CD4-positive, CD25-positive, alpha-beta regulatory T cell (primary cell): Measurements from ENCODE around the gene PLEKHA8. TPM values are rescaled to one million over a fixed set of nuclear protein-coding genes. Genes with fewer than 3 reads are reported as not detected.

ENCODE experiments used
- ATAC-seq, 2 donors: fragments of 150-1000 bp; cut with Tn5 transposase; one replicate each; pipeline ENCODE4 v1.10.0; 2021; ENCODE audit warnings: low read depth in 2 of 2, moderate number of reproducible peaks in 2 of 2, moderate library complexity in 1 of 2
- DNase-seq, 3 donors: peaks; one replicate each; pipeline versions ENCODE4 v3.0.0 to v3.0.0-alpha.2; 2012 to 2022; ENCODE audit warnings: mixed read lengths in 1 of 3
- H3K27ac ChIP-seq: one replicate; pipeline ENCODE4 v1.7.0; 2013; ENCODE audit warnings: mild to moderate bottlenecking, low read length; ENCODE audit not compliant: insufficient read depth, poor library complexity, severe bottlenecking
- H3K27me3 ChIP-seq: one replicate; pipeline ENCODE4 v1.7.0; 2013; ENCODE audit warnings: low read length; ENCODE audit not compliant: control insufficient read depth, insufficient read depth
- H3K36me3 ChIP-seq: one replicate; pipeline ENCODE4 v1.7.0; 2013; ENCODE audit warnings: mild to moderate bottlenecking, low read length, moderate library complexity; ENCODE audit not compliant: control insufficient read depth, insufficient read depth
- H3K4me1 ChIP-seq: 2 replicates; pipeline ENCODE4 v1.7.0; 2013; ENCODE audit warnings: mild to moderate bottlenecking, low read length; ENCODE audit not compliant: insufficient read depth, control insufficient read depth, poor library complexity, severe bottlenecking
- H3K4me3 ChIP-seq: one replicate; pipeline ENCODE4 v1.7.0; 2013; ENCODE audit warnings: low read depth, mild to moderate bottlenecking, low read length, moderate library complexity
- H3K9me3 ChIP-seq, 2 experiments: 1 replicate in 1 of 2; 2 replicates in 1 of 2; pipeline ENCODE4 v1.7.0; 2013; ENCODE audit warnings: low read length in 2 of 2, mild to moderate bottlenecking in 1 of 2, moderate library complexity in 1 of 2; ENCODE audit not compliant: control insufficient read depth in 2 of 2
- H3K27ac Mint-ChIP-seq, 3 donors: one replicate each; pipeline ENCODE4 v1.8.0; 2020 to 2022; ENCODE audit warnings: mild to moderate bottlenecking in 3 of 3, mixed read lengths in 3 of 3, moderate library complexity in 2 of 3
- H3K27me3 Mint-ChIP-seq: one replicate; pipeline ENCODE4 v1.8.0; 2022; ENCODE audit warnings: mild to moderate bottlenecking, mixed read lengths
- H3K36me3 Mint-ChIP-seq: one replicate; pipeline ENCODE4 v1.8.0; 2020; ENCODE audit warnings: mixed read lengths
- H3K4me1 Mint-ChIP-seq, 4 donors: one replicate each; pipeline ENCODE4 v1.8.0; 2020 to 2022; ENCODE audit warnings: mixed read lengths in 4 of 4, mild to moderate bottlenecking in 1 of 4
- H3K4me3 Mint-ChIP-seq, 4 donors: one replicate each; pipeline ENCODE4 v1.8.0; 2020 to 2022; ENCODE audit warnings: mild to moderate bottlenecking in 4 of 4, mixed read lengths in 4 of 4, moderate library complexity in 3 of 4
- H3K9me3 Mint-ChIP-seq, 7 donors: one replicate each; pipeline ENCODE4 v1.8.0; 2020 to 2022; ENCODE audit warnings: mixed read lengths in 7 of 7, mild to moderate bottlenecking in 3 of 7, moderate library complexity in 2 of 7
- polyA plus RNA-seq, 4 donors: library from polyadenylated mRNA; unstranded; fragments of 300-500 nt; fragmentation: Illumina TruSeq; gene quantifications; one replicate each; pipeline ENCODE4 v1.2.3, GENCODE V29; 2021
- total RNA-seq: library from RNA; stranded (reverse); gene quantifications from one replicate; pipeline ENCODE4 v1.2.3, GENCODE V29; 2022

Gene PLEKHA8
- total and polyA plus RNA-seq, 5 donors from 2014 or later: 3.1 to 15.2 (median 8.0) TPM

DNA sequence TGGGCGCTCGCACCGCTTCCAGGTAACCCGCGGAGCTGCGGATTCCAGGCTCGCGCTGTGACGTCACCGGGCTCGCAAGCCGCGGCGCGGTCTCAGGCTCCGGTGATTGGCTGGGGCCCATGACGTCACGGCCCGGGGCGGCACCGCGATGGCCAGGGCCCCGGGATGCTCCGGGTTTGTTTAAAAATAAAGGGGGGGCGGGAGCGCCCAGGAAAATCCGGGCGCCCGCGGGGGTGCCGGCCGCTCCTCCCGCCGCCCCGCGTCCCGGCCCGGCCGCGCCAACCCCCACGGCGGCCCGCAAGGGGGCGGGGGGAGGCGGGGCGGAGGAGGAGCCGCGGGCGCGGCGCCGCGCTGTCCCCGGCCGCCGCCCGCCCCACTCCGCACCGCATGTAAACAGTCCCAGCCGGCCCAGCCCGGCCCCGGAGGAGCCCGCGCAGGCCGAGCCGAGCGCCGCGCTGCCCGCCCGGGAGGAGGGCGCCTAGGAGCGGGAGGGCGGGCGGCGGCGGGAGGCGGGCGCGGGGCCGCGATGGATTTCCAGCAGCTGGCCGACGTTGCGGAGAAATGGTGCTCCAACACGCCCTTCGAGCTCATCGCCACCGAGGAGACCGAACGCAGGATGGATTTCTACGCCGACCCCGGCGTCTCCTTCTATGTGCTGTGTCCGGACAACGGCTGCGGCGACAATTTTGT lies 106.5 kb downstream of the PLEKHA8 start, which contains the start of gene MTURN:
MTURN (plus strand) TSS at position 376 of the 690 bp plus-strand sequence; CDS start at position 527, 151 bp downstream.
- Mint-ChIP-seq H3K27me3 (peaks cover 19% of the 10 kb centered on the region), H3K4me1 (peaks cover 11 to 27% (median 16%) of the 10 kb centered on the region in 4 donors), H3K4me3 (peak within 1 kb of the TSS; percentile 94 to 97 (median 94)), H3K27ac (peak within 1 kb of the TSS; percentile 52 to 96 (median 94)), H3K9me3 (no peaks in the 10 kb centered on the region), H3K36me3 (peaks cover 4% of the 10 kb centered on the region)
- DNase-seq: peak; percentile 87 to 90 (median 90)
- H3K27me3 ChIP-seq: no peaks in the 10 kb centered on the region
- H3K4me3 ChIP-seq: peak within 1 kb of the TSS; percentile 90
- no peaks in the 10 kb centered on the region for H3K9me3 ChIP-seq
- peak; percentile 79 to 82 for ATAC-seq
- H3K27ac ChIP-seq: peak within 1 kb of the TSS; percentile 44
- H3K36me3 ChIP-seq: no peaks in the 10 kb centered on the region
- H3K4me1 ChIP-seq: peaks cover 14% of the 10 kb centered on the region

DNA sequence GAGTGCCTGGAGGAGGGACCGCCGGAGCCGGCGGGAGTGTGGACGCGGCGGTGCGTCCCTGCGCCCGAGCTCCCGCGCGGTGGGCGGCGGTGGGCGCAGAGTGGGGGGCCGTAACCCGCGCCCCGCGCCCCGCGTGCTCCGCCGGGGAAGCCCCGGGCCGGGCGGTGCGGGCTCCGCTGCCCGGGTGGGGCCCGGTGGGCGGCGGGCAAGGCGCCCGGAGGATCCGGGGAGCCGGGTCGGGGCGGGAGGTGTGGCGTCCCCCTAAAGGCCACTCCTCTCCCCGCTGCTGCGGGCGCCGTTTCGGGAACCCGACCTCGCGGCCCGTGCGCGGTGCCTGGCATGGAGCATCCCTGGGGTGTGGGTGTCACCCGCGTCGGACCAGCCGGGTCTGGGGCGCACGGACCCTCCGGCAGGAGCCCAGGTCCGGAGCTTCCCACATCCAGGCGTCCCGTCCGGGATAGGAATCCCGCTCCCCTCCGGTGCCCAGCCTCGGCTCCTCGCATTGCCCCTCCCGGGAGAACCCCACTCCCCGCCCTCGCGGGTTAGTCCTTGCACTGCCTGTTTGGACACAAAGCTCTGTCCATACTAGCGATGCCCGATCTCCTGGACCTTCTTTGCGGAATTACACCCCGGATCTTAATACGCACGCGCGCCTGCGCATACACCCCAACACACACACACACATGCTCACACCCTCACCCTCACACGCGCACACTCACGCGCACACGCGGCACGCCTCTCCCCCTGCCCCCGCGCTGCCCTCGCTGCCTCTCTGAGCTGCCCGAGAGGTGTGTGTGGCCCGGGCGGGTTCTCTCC lies 107.3 kb downstream of the PLEKHA8 start:
- ATAC-seq: peak; percentile 32 to 45
- H3K27me3 Mint-ChIP-seq: peaks cover 19% of the 10 kb centered on the region
- Histone ChIP-seq H3K4me1 (peaks cover 14% of the 10 kb centered on the region), H3K4me3 (peak overlapping the region; percentile 75), H3K27me3 (no peaks in the 10 kb centered on the region), H3K9me3 (no peaks in the 10 kb centered on the region), H3K36me3 (no peaks in the 10 kb centered on the region), H3K27ac (no peak overlapping the region)
- H3K4me3 Mint-ChIP-seq: peak overlapping the region; percentile 94 to 97 (median 94)
- H3K27ac Mint-ChIP-seq: peak overlapping the region in 2 of 3 donors; percentile 52 to 96
- no peaks in the 10 kb centered on the region for H3K9me3 Mint-ChIP-seq
- H3K4me1 Mint-ChIP-seq: peaks cover 11 to 32% (median 17%) of the 10 kb centered on the region in 4 donors
- H3K36me3 Mint-ChIP-seq: no peaks in the 10 kb centered on the region
- peak; percentile 46 to 71 (median 67) for DNase-seq

DNA sequence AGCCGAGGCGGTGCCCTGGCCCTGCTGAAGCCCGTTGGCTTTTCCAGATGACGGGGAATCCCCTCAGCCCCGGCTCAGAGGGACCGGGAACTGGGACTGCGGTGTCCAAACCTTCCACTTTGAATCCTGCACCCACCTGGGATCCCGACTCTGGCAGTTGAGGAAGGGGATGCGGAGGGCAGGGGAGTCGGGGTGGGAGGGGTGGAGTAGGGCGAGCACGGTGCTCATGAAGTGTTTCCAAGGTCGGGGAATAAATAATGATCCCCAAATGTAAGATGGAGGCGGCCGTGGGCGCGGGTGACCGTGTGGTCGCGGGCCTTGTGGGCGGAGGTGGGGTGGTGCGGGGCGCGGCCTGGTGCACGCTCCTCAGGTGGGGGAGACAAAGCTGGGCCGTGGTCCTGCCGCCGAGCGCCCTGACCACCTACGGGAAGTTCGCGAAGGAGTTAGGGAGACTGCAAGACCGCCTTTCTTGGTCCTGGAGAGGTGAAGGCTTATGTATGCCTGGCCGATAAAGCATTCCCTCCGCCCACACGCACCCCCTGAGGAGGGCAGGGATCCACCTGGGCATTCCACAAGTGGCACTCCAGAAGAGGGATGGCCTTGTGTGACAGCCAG lies 108.0 kb downstream of the PLEKHA8 start:
- Mint-ChIP-seq H3K36me3 (no peaks in the 10 kb centered on the region), H3K4me1 (peaks cover 11 to 32% (median 17%) of the 10 kb centered on the region in 4 donors), H3K27ac (peak overlapping the region in 2 of 3 donors; percentile 39 to 96), H3K27me3 (peaks cover 15% of the 10 kb centered on the region), H3K4me3 (peak overlapping the region; percentile 94 to 97 (median 94)), H3K9me3 (no peaks in the 10 kb centered on the region)
- Histone ChIP-seq H3K27me3 (no peaks in the 10 kb centered on the region), H3K9me3 (no peaks in the 10 kb centered on the region), H3K27ac (peak overlapping the region; percentile 18), H3K4me1 (peaks cover 14% of the 10 kb centered on the region), H3K36me3 (no peaks in the 10 kb centered on the region), H3K4me3 (no peak overlapping the region)
- ATAC-seq (no peak), DNase-seq (no peak)

DNA sequence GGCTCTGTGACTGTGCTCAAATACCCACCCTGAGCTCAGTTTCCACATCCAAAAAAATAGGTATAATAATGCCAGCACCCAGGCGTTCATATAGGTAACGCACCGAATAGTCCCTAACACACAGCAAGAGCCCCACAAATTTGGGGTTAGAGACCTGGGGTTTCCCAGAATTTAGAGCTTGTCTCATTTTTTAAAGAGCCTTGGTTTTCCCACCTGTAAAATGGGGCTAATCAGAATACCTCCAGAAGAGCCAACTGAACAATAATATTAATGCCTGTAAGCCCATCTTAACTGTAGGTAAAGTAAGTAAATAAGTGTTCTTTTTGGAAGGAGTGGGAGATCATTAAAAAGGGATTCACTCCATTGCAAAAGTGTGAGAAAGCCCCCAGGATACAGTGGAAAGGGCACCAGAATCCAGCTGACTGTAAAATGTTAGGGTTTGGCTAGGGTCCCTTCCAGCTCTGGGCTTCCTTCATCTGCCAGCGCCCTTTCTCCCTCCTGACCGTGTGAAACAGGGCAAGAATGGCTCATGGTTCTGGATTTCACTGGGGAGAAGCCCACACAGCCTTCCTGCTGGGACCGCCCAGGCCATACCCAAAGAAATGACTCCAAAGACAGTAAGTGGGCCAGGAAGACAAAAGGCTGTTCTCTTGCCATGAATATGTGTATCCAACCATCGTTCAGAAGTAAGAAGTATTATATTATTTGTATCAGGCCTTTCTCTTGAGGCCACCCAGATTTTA lies 108.7 kb downstream of the PLEKHA8 start:
- peak overlapping the region; percentile 94 to 97 (median 94) for H3K4me3 Mint-ChIP-seq
- Histone ChIP-seq H3K27ac (peak overlapping the region; percentile 18), H3K36me3 (no peaks in the 10 kb centered on the region), H3K4me3 (no peak overlapping the region), H3K27me3 (no peaks in the 10 kb centered on the region), H3K4me1 (peaks cover 14% of the 10 kb centered on the region), H3K9me3 (no peaks in the 10 kb centered on the region)
- DNase-seq (no peak), ATAC-seq (no peak)
- peak overlapping the region in 2 of 3 donors; percentile 39 to 78 for H3K27ac Mint-ChIP-seq
- H3K9me3 Mint-ChIP-seq: no peaks in the 10 kb centered on the region
- no peaks in the 10 kb centered on the region for H3K36me3 Mint-ChIP-seq
- peaks cover 11 to 32% (median 17%) of the 10 kb centered on the region in 4 donors for H3K4me1 Mint-ChIP-seq
- peaks cover 15% of the 10 kb centered on the region for H3K27me3 Mint-ChIP-seq

DNA sequence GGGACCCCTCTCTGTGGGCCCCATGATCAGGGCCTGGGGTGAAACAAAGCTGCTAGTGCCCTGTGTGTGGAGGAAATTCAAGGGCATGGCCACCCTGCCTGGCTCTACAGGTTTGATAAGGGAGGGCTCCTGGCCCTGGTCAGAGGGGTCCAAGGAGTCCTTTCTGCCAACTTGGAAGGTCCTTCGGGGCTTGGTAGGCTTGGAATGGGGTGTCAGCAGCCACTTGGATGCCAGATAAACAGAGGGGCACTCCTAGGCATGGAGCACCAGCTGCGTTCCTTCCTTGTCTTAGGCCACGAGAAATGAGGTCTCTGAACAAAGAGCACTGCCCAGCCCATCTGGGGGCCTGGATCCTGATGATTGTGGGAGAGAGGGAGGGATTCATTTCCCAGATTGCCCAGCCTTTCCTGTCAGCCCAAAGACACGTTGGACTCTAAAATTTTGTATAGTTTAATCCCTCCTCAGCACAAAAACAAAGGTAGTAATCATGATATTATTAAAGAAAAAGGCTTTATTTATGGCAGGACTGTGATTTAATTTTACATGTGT lies 111.7 kb downstream of the PLEKHA8 start:
- Mint-ChIP-seq H3K4me1 (peaks cover 6 to 30% (median 12%) of the 10 kb centered on the region in 4 donors), H3K27me3 (peaks cover 10% of the 10 kb centered on the region), H3K9me3 (no peaks in the 10 kb centered on the region), H3K4me3 (no peak overlapping the region), H3K36me3 (peaks cover 4% of the 10 kb centered on the region), H3K27ac (no peak overlapping the region)
- H3K27ac ChIP-seq: no peak overlapping the region
- no peaks in the 10 kb centered on the region for H3K9me3 ChIP-seq
- no peak overlapping the region for H3K4me3 ChIP-seq
- no peak for ATAC-seq
- no peaks in the 10 kb centered on the region for H3K27me3 ChIP-seq
- no peak for DNase-seq
- no peaks in the 10 kb centered on the region for H3K36me3 ChIP-seq
- H3K4me1 ChIP-seq: peaks cover 9% of the 10 kb centered on the region

DNA sequence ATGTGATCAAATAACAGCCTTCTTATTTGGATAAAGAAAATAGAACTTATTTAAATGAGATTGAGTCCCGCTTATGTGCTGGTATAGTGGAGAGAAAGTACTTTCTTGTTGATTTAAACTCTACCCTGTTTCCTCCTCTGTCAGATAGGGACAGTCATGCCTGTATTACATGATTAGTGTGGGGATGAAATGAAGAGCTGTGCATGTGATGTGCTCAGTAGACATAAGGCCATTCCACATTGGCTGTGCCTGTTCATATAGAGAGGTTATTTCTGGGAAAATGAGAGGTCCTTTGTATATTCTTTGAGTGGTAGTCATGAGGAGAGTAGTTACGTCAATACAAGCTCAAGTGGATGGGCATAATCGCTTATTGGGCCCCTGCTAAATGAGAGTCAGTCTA lies 112.2 kb downstream of the PLEKHA8 start:
- ATAC-seq (no peak), DNase-seq (no peak)
- Mint-ChIP-seq H3K27ac (no peak overlapping the region), H3K4me1 (peaks cover 6 to 30% (median 12%) of the 10 kb centered on the region in 4 donors), H3K27me3 (peaks cover 10% of the 10 kb centered on the region), H3K9me3 (no peaks in the 10 kb centered on the region), H3K4me3 (no peak overlapping the region), H3K36me3 (peaks cover 4% of the 10 kb centered on the region)
- H3K27ac ChIP-seq: no peak overlapping the region
- H3K27me3 ChIP-seq: no peaks in the 10 kb centered on the region
- H3K4me3 ChIP-seq: no peak overlapping the region
- H3K9me3 ChIP-seq: no peaks in the 10 kb centered on the region
- H3K4me1 ChIP-seq: peaks cover 9% of the 10 kb centered on the region
- no peaks in the 10 kb centered on the region for H3K36me3 ChIP-seq

DNA sequence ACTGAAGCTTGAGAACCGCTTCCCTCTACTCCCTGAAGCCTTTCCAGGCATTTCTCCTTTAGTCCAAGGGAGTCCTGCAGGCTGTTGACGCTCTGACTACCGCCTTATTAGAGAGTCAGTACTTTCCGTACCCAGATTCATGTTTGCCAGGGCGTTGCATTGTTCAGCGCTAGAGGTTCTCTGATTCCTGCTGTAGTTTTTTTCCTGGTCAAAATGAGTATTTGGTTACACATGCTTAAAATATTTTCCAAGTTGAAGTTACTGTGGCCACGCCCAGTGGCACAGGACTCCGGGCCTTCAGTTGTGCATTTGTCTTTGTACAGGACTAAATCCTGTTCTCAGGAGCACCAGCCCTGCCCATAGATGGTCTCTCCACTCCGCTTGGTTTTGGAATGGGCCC lies 114.5 kb downstream of the PLEKHA8 start:
- Histone ChIP-seq H3K4me3 (no peak overlapping the region), H3K27me3 (no peaks in the 10 kb centered on the region), H3K27ac (no peak overlapping the region), H3K4me1 (no peaks in the 10 kb centered on the region), H3K36me3 (no peaks in the 10 kb centered on the region), H3K9me3 (no peaks in the 10 kb centered on the region)
- Mint-ChIP-seq H3K4me3 (no peak overlapping the region), H3K27ac (no peak overlapping the region), H3K27me3 (no peaks in the 10 kb centered on the region), H3K4me1 (peaks cover 6 to 17% (median 7%) of the 10 kb centered on the region in 4 donors), H3K36me3 (peaks cover 4% of the 10 kb centered on the region), H3K9me3 (no peaks in the 10 kb centered on the region)
- no peak for ATAC-seq
- DNase-seq: no peak
